ENCODE data around the gene SMIM35.

GRCh38 chr11:118124929-118125535 lies 38.3 kb upstream of the SMIM35 start:
- TF ChIP-seq, protein P1, sequence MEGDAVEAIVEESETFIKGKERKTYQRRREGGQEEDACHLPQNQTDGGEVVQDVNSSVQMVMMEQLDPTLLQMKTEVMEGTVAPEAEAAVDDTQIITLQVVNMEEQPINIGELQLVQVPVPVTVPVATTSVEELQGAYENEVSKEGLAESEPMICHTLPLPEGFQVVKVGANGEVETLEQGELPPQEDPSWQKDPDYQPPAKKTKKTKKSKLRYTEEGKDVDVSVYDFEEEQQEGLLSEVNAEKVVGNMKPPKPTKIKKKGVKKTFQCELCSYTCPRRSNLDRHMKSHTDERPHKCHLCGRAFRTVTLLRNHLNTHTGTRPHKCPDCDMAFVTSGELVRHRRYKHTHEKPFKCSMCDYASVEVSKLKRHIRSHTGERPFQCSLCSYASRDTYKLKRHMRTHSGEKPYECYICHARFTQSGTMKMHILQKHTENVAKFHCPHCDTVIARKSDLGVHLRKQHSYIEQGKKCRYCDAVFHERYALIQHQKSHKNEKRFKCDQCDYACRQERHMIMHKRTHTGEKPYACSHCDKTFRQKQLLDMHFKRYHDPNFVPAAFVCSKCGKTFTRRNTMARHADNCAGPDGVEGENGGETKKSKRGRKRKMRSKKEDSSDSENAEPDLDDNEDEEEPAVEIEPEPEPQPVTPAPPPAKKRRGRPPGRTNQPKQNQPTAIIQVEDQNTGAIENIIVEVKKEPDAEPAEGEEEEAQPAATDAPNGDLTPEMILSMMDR (IDR thresholded peaks at IDR 0.05): no peak
- no peak for TF ChIP-seq POLR2A (IDR thresholded peaks at IDR 0.05)
